Measurements from ENCODE around the gene FNDC1.

The FNDC1 gene

GRCh38 chr6:159260208-159260607 lies 91.0 kb downstream of the FNDC1 start:
- Histone ChIP-seq H3K36me3 (no peaks in the 10 kb centered on the region), H3K9me3 (no peaks in the 10 kb centered on the region), H3K4me1 (ENCODE audit: control insufficient read depth in 1 of 2, insufficient read depth in 1 of 2, low read depth in 1 of 2, low read length in 1 of 2) (no peaks in the 10 kb centered on the region), H3K27me3 (peaks cover 3% of the 10 kb centered on the region), H3K27ac (no peak overlapping the region), H3K4me3 (ENCODE audit: low read depth in 1 of 2, low read length in 1 of 2) (no peak overlapping the region)
- TF ChIP-seq CTCF (IDR thresholded peaks at IDR 0.05) = no peak

- H3K36me3 ChIP-seq = no peaks in the 10 kb centered on the region
- no peaks in the 10 kb centered on the region for H3K9me3 ChIP-seq
- no peaks in the 10 kb centered on the region for H3K4me1 ChIP-seq (ENCODE audit: control insufficient read depth in 1 of 2, insufficient read depth in 1 of 2, low read depth in 1 of 2, low read length in 1 of 2)
- peaks cover 3% of the 10 kb centered on the region for H3K27me3 ChIP-seq
- H3K4me3 ChIP-seq (ENCODE audit: low read depth in 1 of 2, low read length in 1 of 2) = no peak overlapping the region
- TF ChIP-seq CTCF (IDR thresholded peaks at IDR 0.05) = no peak
- no peak overlapping the region for H3K27ac ChIP-seq
Observed at GRCh38 chr6:159261995-159262394, 92.8 kb downstream of the FNDC1 start.

GRCh38 chr6:159262586-159262985 lies 93.4 kb downstream of the FNDC1 start:
- no peak for TF ChIP-seq CTCF (IDR thresholded peaks at IDR 0.05)
- no peak overlapping the region for H3K27ac ChIP-seq
- H3K36me3 ChIP-seq = no peaks in the 10 kb centered on the region
- H3K9me3 ChIP-seq = no peaks in the 10 kb centered on the region
- no peaks in the 10 kb centered on the region for H3K4me1 ChIP-seq (ENCODE audit: control insufficient read depth in 1 of 2, insufficient read depth in 1 of 2, low read depth in 1 of 2, low read length in 1 of 2)
- H3K27me3 ChIP-seq = peaks cover 3% of the 10 kb centered on the region
- H3K4me3 ChIP-seq (ENCODE audit: low read depth in 1 of 2, low read length in 1 of 2) = no peak overlapping the region

GRCh38 chr6:159267165-159267564 lies 98.0 kb downstream of the FNDC1 start:
- H3K9me3 ChIP-seq = no peaks in the 10 kb centered on the region
- H3K27ac ChIP-seq = no peak overlapping the region
- TF ChIP-seq CTCF (IDR thresholded peaks at IDR 0.05) = no peak
- H3K4me1 ChIP-seq (ENCODE audit: control insufficient read depth in 1 of 2, insufficient read depth in 1 of 2, low read depth in 1 of 2, low read length in 1 of 2) = no peaks in the 10 kb centered on the region
- no peak overlapping the region for H3K4me3 ChIP-seq (ENCODE audit: low read depth in 1 of 2, low read length in 1 of 2)
- no peaks in the 10 kb centered on the region for H3K27me3 ChIP-seq
- H3K36me3 ChIP-seq = no peaks in the 10 kb centered on the region

- H3K27me3 ChIP-seq = no peaks in the 10 kb centered on the region
- no peaks in the 10 kb centered on the region for H3K36me3 ChIP-seq
- H3K4me1 ChIP-seq (ENCODE audit: control insufficient read depth in 1 of 2, insufficient read depth in 1 of 2, low read depth in 1 of 2, low read length in 1 of 2) = no peaks in the 10 kb centered on the region
- H3K27ac ChIP-seq = no peak overlapping the region
- no peak overlapping the region for H3K4me3 ChIP-seq (ENCODE audit: low read depth in 1 of 2, low read length in 1 of 2)
- no peak for TF ChIP-seq CTCF (IDR thresholded peaks at IDR 0.05)
- H3K9me3 ChIP-seq = no peaks in the 10 kb centered on the region
Observed at GRCh38 chr6:159268511-159268910, 99.3 kb downstream of the FNDC1 start.

- Histone ChIP-seq H3K27ac (no peak overlapping the region), H3K4me3 (ENCODE audit: low read depth in 1 of 2, low read length in 1 of 2) (no peak overlapping the region)
Observed at GRCh38 chr6:159271257-159271656, 102.1 kb downstream of the FNDC1 start.

More at GRCh38 chr6:159271257-159271656, 102.1 kb downstream of the FNDC1 start:
- Histone ChIP-seq H3K4me1 (ENCODE audit: control insufficient read depth in 1 of 2, insufficient read depth in 1 of 2, low read depth in 1 of 2, low read length in 1 of 2) (no peaks in the 10 kb centered on the region), H3K9me3 (no peaks in the 10 kb centered on the region), H3K36me3 (no peaks in the 10 kb centered on the region), H3K27me3 (no peaks in the 10 kb centered on the region)
- TF ChIP-seq CTCF (IDR thresholded peaks at IDR 0.05) = no peak
